8988T (cell line): Measurements from ENCODE around the gene CLEC2A.

ENCODE experiments used
- DNase-seq: peaks from one replicate; pipeline ENCODE4 v3.0.0; 2011

The CLEC2A gene

GRCh38 chr12:9931245-9931644 is 925 bp downstream of the CLEC2A start:
- no peak for DNase-seq

- no peak for DNase-seq
Observed at GRCh38 chr12:9928607-9929006, 3.6 kb downstream of the CLEC2A start.

GRCh38 chr12:9926876-9927275 is 5.3 kb downstream of the CLEC2A start:
- DNase-seq: no peak

GRCh38 chr12:9925705-9926393 is 6.3 kb downstream of the CLEC2A start:
- no peak for DNase-seq

GRCh38 chr12:9922429-9922828 is 9.7 kb downstream of the CLEC2A start:
- no peak for DNase-seq

- DNase-seq: no peak
Observed at GRCh38 chr12:9920451-9920850, 11.7 kb downstream of the CLEC2A start.

GRCh38 chr12:9919443-9919842 is 12.7 kb downstream of the CLEC2A start:
- DNase-seq: no peak

GRCh38 chr12:9911708-9912107 is 20.5 kb downstream of the CLEC2A start:
- DNase-seq: no peak

- no peak for DNase-seq
Observed at GRCh38 chr12:9910716-9911421, 21.3 kb downstream of the CLEC2A start.

- DNase-seq: no peak
Observed at GRCh38 chr12:9909724-9910123, 22.4 kb downstream of the CLEC2A start.

- no peak for DNase-seq
Observed at GRCh38 chr12:9908350-9908749, 23.8 kb downstream of the CLEC2A start.

GRCh38 chr12:9907769-9908168 is 24.4 kb downstream of the CLEC2A start:
- DNase-seq: no peak

GRCh38 chr12:9906873-9907272 is 25.3 kb downstream of the CLEC2A start:
- DNase-seq: no peak

GRCh38 chr12:9902539-9903228 is 29.5 kb downstream of the CLEC2A start:
- no peak for DNase-seq

- DNase-seq: no peak
Observed at GRCh38 chr12:9900930-9901329, 31.2 kb downstream of the CLEC2A start.

GRCh38 chr12:9899209-9899608 is 33.0 kb downstream of the CLEC2A start:
- no peak for DNase-seq

GRCh38 chr12:9897535-9897934 is 34.6 kb downstream of the CLEC2A start:
- no peak for DNase-seq

- DNase-seq: no peak
Observed at GRCh38 chr12:9895215-9895971, 36.8 kb downstream of the CLEC2A start.

- DNase-seq: no peak
Observed at GRCh38 chr12:9888665-9889273, 43.4 kb downstream of the CLEC2A start.

GRCh38 chr12:9883175-9883574 is 49.0 kb downstream of the CLEC2A start:
- no peak for DNase-seq

GRCh38 chr12:9881988-9882387 is 50.2 kb downstream of the CLEC2A start:
- no peak for DNase-seq

GRCh38 chr12:9881246-9881645 is 50.9 kb downstream of the CLEC2A start, which contains the start of gene KLRF2:
Gene KLRF2 (plus strand): TSS chr12:9881489. CDS start chr12:9881596, 107 bp downstream.
- no peak for DNase-seq
